Measurements from ENCODE around the gene RNF215. TPM values are rescaled to one million over a fixed set of nuclear protein-coding genes. Genes with fewer than 3 reads are reported as not detected.

RNF215 gene
- total RNA-seq, 3 donors from 2014 or later (not counting 1 experiment from before 2014, with no cell fraction given): 7.5 to 9.8 (median 9.5) TPM

- Mint-ChIP-seq H3K27me3 (ENCODE audit: low read depth in 2 of 2) (no peaks in the 10 kb centered on the region), H3K9me3 (no peaks in the 10 kb centered on the region), H3K27ac (no peak overlapping the region), H3K4me1 (no peaks in the 10 kb centered on the region), H3K4me3 (no peak overlapping the region), H3K36me3 (no peaks in the 10 kb centered on the region)
- no peaks in the 10 kb centered on the region for H3K9me3 ChIP-seq (ENCODE audit: control insufficient read depth, insufficient read depth, low read length)
- no peak overlapping the region for H3K27ac ChIP-seq (ENCODE audit: low read length)
- no peak overlapping the region for H3K4me3 ChIP-seq (ENCODE audit: low read length)
- peaks cover 65% of the 10 kb centered on the region for H3K36me3 ChIP-seq (ENCODE audit: control insufficient read depth, insufficient read depth, low read length)
- WGBS (ENCODE audit: insufficient coverage): 98% methylated on average over 3 of the region's 3 CpGs
- intact Hi-C loops (cut with micrococcal nuclease): no loop called here
- no peak for DNase-seq
- no peaks in the 10 kb centered on the region for H3K27me3 ChIP-seq (ENCODE audit: control insufficient read depth, insufficient read depth, low read length)
- H3K4me1 ChIP-seq (ENCODE audit: control insufficient read depth, insufficient read depth, low read length): no peaks in the 10 kb centered on the region
- no peak for ATAC-seq
- TF ChIP-seq CTCF (IDR thresholded peaks at IDR 0.05): no peak
These were observed 53.5 kb downstream of the RNF215 start for GRCh38 chr22:30333707-30334087.

DNA sequence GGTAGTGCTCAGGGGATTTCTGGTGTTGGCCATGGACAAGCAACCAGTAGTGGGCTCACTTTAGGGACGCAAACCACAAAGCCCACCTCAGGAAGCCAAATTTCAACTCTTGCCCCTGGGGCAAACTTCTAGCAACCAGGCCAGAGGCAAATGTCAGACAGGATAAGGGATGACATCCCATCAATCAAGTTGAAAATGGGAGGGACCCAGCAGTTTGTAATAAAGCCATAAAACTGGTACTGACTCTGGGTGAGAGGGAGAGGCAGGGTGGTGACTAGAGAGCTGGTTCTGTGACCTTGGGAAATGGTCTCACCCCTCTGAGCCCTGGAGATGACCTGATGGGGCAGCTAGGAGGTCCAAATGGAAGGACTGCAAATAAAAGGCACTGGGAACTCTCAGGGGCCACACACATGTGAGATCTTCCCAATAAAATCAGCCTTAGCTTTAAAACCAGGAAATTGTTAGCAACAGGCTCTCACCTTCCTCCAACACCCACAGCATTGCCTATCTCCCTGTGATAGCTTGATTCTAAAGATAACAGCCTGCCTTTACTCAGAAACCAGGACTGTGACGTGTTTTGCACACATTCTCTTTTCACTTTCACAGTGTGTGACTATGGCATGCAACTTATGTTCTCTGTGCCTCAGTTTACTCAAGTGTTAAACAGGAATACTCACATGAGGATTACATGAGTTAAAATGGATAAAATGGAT, 54.1 kb downstream of the RNF215 start:
- DNase-seq (no peak), ATAC-seq (no peak)
- H3K4me1 Mint-ChIP-seq: no peaks in the 10 kb centered on the region
- H3K27me3 Mint-ChIP-seq (ENCODE audit: low read depth in 2 of 2): no peaks in the 10 kb centered on the region
- H3K4me1 ChIP-seq (ENCODE audit: control insufficient read depth, insufficient read depth, low read length): no peaks in the 10 kb centered on the region
- H3K9me3 ChIP-seq (ENCODE audit: control insufficient read depth, insufficient read depth, low read length): no peaks in the 10 kb centered on the region
- TF ChIP-seq CTCF (IDR thresholded peaks at IDR 0.05): no peak
- H3K36me3 Mint-ChIP-seq: no peaks in the 10 kb centered on the region
- peaks cover 62% of the 10 kb centered on the region for H3K36me3 ChIP-seq (ENCODE audit: control insufficient read depth, insufficient read depth, low read length)
- no peak overlapping the region for H3K4me3 ChIP-seq (ENCODE audit: low read length)
- H3K27ac ChIP-seq (ENCODE audit: low read length): no peak overlapping the region
- H3K4me3 Mint-ChIP-seq: no peak overlapping the region
- intact Hi-C loops (cut with micrococcal nuclease): no loop called here
- WGBS (ENCODE audit: insufficient coverage): 78% methylated on average over 2 of the region's 2 CpGs
- no peaks in the 10 kb centered on the region for H3K27me3 ChIP-seq (ENCODE audit: control insufficient read depth, insufficient read depth, low read length)
- no peaks in the 10 kb centered on the region for H3K9me3 Mint-ChIP-seq
- H3K27ac Mint-ChIP-seq: peak overlapping the region in 1 of 2 donors; percentile 54

- DNase-seq: no peak
- TF ChIP-seq CTCF (IDR thresholded peaks at IDR 0.05): no peak
- Histone ChIP-seq H3K4me1 (ENCODE audit: control insufficient read depth, insufficient read depth, low read length) (peaks cover 1% of the 10 kb centered on the region), H3K27me3 (ENCODE audit: control insufficient read depth, insufficient read depth, low read length) (no peaks in the 10 kb centered on the region), H3K36me3 (ENCODE audit: control insufficient read depth, insufficient read depth, low read length) (peaks cover 56% of the 10 kb centered on the region), H3K4me3 (ENCODE audit: low read length) (no peak overlapping the region), H3K9me3 (ENCODE audit: control insufficient read depth, insufficient read depth, low read length) (no peaks in the 10 kb centered on the region), H3K27ac (ENCODE audit: low read length) (no peak overlapping the region)
- no peak for ATAC-seq
- Mint-ChIP-seq H3K4me1 (peaks cover 2 to 3% of the 10 kb centered on the region in 2 donors), H3K27ac (peak overlapping the region in 1 of 2 donors; percentile 54), H3K36me3 (no peaks in the 10 kb centered on the region), H3K27me3 (ENCODE audit: low read depth in 2 of 2) (no peaks in the 10 kb centered on the region), H3K4me3 (no peak overlapping the region), H3K9me3 (no peaks in the 10 kb centered on the region)
- WGBS (ENCODE audit: insufficient coverage): 95% methylated on average over 5 of the region's 5 CpGs
- intact Hi-C loops (cut with micrococcal nuclease): no loop called here
These were observed 54.7 kb downstream of the RNF215 start for GRCh38 chr22:30332551-30332950.

Other genes with a start within 250 kb of the RNF215 start
- 1 to 10 TPM; 2.0 to 2.7 (median 2.6) TPM for gene LIF, start 140.7 kb downstream of the RNF215 start, total RNA-seq
- 100 to 1,000 TPM in 1 of 3 donors, 10 to 100 TPM in 2; 17.4 to 142 (median 18.1) TPM for gene OSM, start 120.6 kb downstream of the RNF215 start, total RNA-seq
- 10 to 100 TPM in 1 of 3 donors, 1 to 10 TPM in 2; 7.0 to 11.9 (median 8.8) TPM for gene CASTOR1, start 97.9 kb downstream of the RNF215 start, total RNA-seq
- gene TBC1D10A, start 60.5 kb downstream of the RNF215 start, total RNA-seq: 10 to 100 TPM; 38.9 to 48.0 (median 47.9) TPM
- 100 to 1,000 TPM; 309 to 340 (median 319) TPM for gene SF3A1, start 30.5 kb downstream of the RNF215 start, total RNA-seq
- gene CCDC157, start 30.4 kb downstream of the RNF215 start, total RNA-seq: 1 to 10 TPM; 7.7 to 9.7 (median 8.4) TPM
- gene SEC14L2, start 9.6 kb upstream of the RNF215 start, total RNA-seq: 1 to 10 TPM in 2 of 3 donors, under 1 TPM in 1; 0.71 to 6.6 (median 2.7) TPM
- 10 to 100 TPM; 15.7 to 17.5 (median 17.2) TPM for gene MTFP1, start 38.4 kb upstream of the RNF215 start, total RNA-seq
- gene SEC14L3, start 84.6 kb upstream of the RNF215 start, total RNA-seq: not detected
- not detected for gene SEC14L4, start 118.3 kb upstream of the RNF215 start, total RNA-seq
- under 1 TPM in 2 of 3 donors, not detected in 1; 0.18 to 0.23 TPM for gene SEC14L6, start 159.3 kb upstream of the RNF215 start, total RNA-seq
- gene GAL3ST1, start 187.3 kb upstream of the RNF215 start, total RNA-seq: not detected
- 10 to 100 TPM; 30.9 to 39.7 (median 34.9) TPM for gene PES1, start 204.5 kb upstream of the RNF215 start, total RNA-seq
- gene TCN2, start 219.8 kb upstream of the RNF215 start, total RNA-seq: 1 to 10 TPM in 1 of 3 donors, under 1 TPM in 2; 0.42 to 1.2 (median 0.95) TPM
- 1 to 10 TPM; 2.9 to 5.8 (median 2.9) TPM for gene SLC35E4, start 248.4 kb upstream of the RNF215 start, total RNA-seq